ENCODE data around the gene C11orf71.
A peak's percentile ranks its signal among the peaks of the same experiment; 100 is the strongest.

C11orf71 gene

DNA sequence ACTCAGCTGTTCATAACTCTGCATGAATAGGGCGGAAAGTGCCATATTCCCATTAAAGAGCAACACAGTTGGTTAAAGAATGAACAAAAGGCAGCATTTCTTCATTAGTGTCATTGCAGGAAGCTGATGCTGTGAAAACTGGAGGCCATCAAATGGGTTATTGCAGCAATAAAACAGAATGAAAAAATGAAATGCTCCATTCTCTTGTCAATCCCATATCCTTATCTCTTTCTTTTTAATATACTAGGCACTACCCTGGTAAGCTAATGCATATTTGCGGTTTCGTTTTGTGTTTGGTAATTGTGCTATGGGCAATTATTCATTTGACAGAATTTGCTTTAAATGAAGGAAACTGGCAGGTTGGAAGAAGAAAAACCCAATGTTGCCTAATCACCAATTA, 25.3 kb downstream of the C11orf71 start:
- Histone ChIP-seq H3K9me3 (ENCODE audit: insufficient read depth, low read depth, low read length) (no peaks in the 10 kb centered on the region), H3K9ac (ENCODE audit: low read length) (no peak overlapping the region), H2BK12ac (ENCODE audit: low read length) (no peak overlapping the region), H3K4me1 (ENCODE audit: control insufficient read depth in 1 of 2, insufficient read depth in 2 of 2, low read length in 2 of 2) (peaks cover 4 to 6% of the 10 kb centered on the region in 2 experiments), H2BK5ac (ENCODE audit: low read depth, low read length, poor library complexity) (no peak overlapping the region), H3K27me3 (ENCODE audit: insufficient read depth, low read length) (no peaks in the 10 kb centered on the region), H2BK120ac (ENCODE audit: insufficient read depth, low read length, poor library complexity) (no peak overlapping the region), H3K14ac (ENCODE audit: low read length) (no peak overlapping the region), H3K4ac (ENCODE audit: low read depth, low read length) (no peak overlapping the region), H2AFZ (ENCODE audit: insufficient read depth, low read length, poor library complexity) (no peak overlapping the region), H4K12ac (ENCODE audit: low read depth, low read length) (no peak overlapping the region), H4K8ac (ENCODE audit: low read depth, low read length) (no peak overlapping the region), H3K18ac (ENCODE audit: low read length) (no peak overlapping the region), H3K23ac (ENCODE audit: low read length) (no peak overlapping the region), H3K27ac (ENCODE audit: low read depth, low read length) (no peak overlapping the region), H4K91ac (ENCODE audit: low read depth, low read length) (no peak overlapping the region), H3K36me3 (ENCODE audit: control insufficient read depth in 1 of 2, insufficient read depth in 2 of 2, low read length in 2 of 2) (no peaks in the 10 kb centered on the region), H2AK5ac (ENCODE audit: low read length) (no peak overlapping the region), H3K79me1 (ENCODE audit: low read length) (peaks cover 1% of the 10 kb centered on the region), H3K4me2 (ENCODE audit: low read length) (no peak overlapping the region), H3K79me2 (ENCODE audit: control insufficient read depth, insufficient read depth, low read length, poor library complexity) (no peaks in the 10 kb centered on the region), H3K4me3 (ENCODE audit: low read depth, low read length) (no peak overlapping the region)
- no CpG with 5 or more reads among the region's 3 CpGs for WGBS (ENCODE audit: extremely low coverage, insufficient coverage, insufficient read length)
- DNase-seq = no peak

DNA sequence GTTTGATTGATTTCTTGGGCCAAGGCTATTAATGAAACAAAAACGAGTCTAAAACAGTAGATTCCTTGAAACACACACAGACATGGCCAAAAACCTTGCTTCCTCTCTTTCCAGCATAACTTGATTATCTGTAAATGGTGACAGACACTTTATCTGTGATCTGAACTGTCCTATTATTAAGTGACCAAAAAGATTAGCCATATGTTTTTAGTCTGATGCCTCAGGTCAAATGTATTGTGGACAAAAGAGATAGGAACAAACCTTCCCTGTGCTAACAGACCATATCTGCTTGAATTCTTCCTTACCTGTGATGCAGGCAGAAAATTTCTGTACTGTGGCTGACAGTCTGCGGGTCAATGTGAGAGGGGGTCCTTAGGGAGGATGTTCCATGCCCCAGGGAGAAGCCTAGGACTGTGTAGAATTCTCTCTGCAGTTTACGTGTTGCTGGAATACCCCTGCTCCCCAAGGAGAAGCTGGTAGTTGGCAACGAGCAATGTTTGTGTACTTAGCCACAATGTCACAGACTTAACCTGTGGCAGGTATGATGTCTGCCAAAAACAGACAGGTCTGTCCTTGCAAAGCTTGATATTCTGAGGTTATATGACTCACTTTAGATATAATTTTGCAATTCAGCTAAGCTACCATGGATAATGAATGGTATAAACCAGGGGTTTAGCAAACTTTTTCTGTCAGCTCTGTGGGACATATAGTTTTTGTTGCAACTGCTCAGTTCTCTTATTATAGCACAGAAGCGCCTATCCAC, 31.2 kb downstream of the C11orf71 start:
- Histone ChIP-seq H3K27me3 (ENCODE audit: insufficient read depth, low read length) (no peaks in the 10 kb centered on the region), H2BK12ac (ENCODE audit: low read length) (peak overlapping the region; percentile 51), H3K23ac (ENCODE audit: low read length) (no peak overlapping the region), H4K91ac (ENCODE audit: low read depth, low read length) (no peak overlapping the region), H3K9ac (ENCODE audit: low read length) (no peak overlapping the region), H2AK5ac (ENCODE audit: low read length) (no peak overlapping the region), H4K8ac (ENCODE audit: low read depth, low read length) (no peak overlapping the region), H2BK120ac (ENCODE audit: insufficient read depth, low read length, poor library complexity) (no peak overlapping the region), H3K9me3 (ENCODE audit: insufficient read depth, low read depth, low read length) (no peaks in the 10 kb centered on the region), H3K4me2 (ENCODE audit: low read length) (no peak overlapping the region), H3K14ac (ENCODE audit: low read length) (no peak overlapping the region), H2AFZ (ENCODE audit: insufficient read depth, low read length, poor library complexity) (no peak overlapping the region), H3K18ac (ENCODE audit: low read length) (no peak overlapping the region), H3K4me1 (ENCODE audit: control insufficient read depth in 1 of 2, insufficient read depth in 2 of 2, low read length in 2 of 2) (peaks cover 6 to 18% of the 10 kb centered on the region in 2 experiments), H2BK5ac (ENCODE audit: low read depth, low read length, poor library complexity) (no peak overlapping the region), H3K36me3 (ENCODE audit: control insufficient read depth in 1 of 2, insufficient read depth in 2 of 2, low read length in 2 of 2) (no peaks in the 10 kb centered on the region), H3K79me1 (ENCODE audit: low read length) (peaks cover 19% of the 10 kb centered on the region), H3K4ac (ENCODE audit: low read depth, low read length) (no peak overlapping the region), H3K27ac (ENCODE audit: low read depth, low read length) (no peak overlapping the region), H4K12ac (ENCODE audit: low read depth, low read length) (no peak overlapping the region), H3K79me2 (ENCODE audit: control insufficient read depth, insufficient read depth, low read length, poor library complexity) (no peaks in the 10 kb centered on the region), H3K4me3 (ENCODE audit: low read depth, low read length) (no peak overlapping the region)
- no CpG with 5 or more reads among the region's 5 CpGs for WGBS (ENCODE audit: extremely low coverage, insufficient coverage, insufficient read length)
- peak in 1 of 2 donors; percentile 59 for DNase-seq

DNA sequence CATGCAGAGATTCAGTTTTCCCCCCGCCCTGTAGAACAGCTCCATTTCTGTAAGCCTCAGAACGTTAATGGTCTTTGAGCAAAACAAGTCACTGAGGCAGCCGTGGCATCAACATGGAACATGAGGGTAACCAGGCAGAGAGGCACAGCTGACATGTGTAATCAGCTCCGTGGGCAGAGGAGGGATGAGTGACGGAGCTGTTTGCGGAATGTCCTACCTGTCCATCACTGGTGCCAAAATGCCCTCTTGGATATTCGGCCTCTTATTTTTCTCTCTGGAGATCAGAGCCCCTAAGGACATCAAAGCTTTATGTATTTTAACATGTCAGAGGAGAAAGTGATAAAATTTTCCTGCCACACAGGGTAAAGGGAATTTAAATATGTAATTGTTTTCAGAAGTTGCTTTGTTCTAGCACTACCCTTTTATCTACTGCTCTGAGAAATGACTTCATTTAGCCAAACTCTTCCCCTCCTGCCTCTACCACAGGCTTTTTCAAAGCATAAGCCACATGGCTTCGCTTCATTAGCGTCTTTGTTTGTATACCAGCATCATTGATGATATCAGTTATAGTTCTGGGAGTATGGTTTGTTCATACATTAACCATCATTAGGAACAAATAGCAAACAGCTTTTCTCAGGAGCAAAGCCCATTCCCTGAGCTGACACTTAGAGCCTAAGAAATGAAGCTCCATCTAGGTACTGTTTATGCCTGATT, 32.9 kb downstream of the C11orf71 start:
- Histone ChIP-seq H4K8ac (ENCODE audit: low read depth, low read length) (no peak overlapping the region), H2BK120ac (ENCODE audit: insufficient read depth, low read length, poor library complexity) (peak overlapping the region; percentile 28), H3K36me3 (ENCODE audit: control insufficient read depth in 1 of 2, insufficient read depth in 2 of 2, low read length in 2 of 2) (no peaks in the 10 kb centered on the region), H3K79me2 (ENCODE audit: control insufficient read depth, insufficient read depth, low read length, poor library complexity) (no peaks in the 10 kb centered on the region), H2AFZ (ENCODE audit: insufficient read depth, low read length, poor library complexity) (no peak overlapping the region), H3K14ac (ENCODE audit: low read length) (peak overlapping the region; percentile 4), H3K4me3 (ENCODE audit: low read depth, low read length) (no peak overlapping the region), H2AK5ac (ENCODE audit: low read length) (no peak overlapping the region), H4K91ac (ENCODE audit: low read depth, low read length) (peak overlapping the region; percentile 86), H2BK5ac (ENCODE audit: low read depth, low read length, poor library complexity) (peak overlapping the region; percentile 51), H3K79me1 (ENCODE audit: low read length) (peaks cover 19% of the 10 kb centered on the region), H3K18ac (ENCODE audit: low read length) (no peak overlapping the region), H3K4me1 (ENCODE audit: control insufficient read depth in 1 of 2, insufficient read depth in 2 of 2, low read length in 2 of 2) (peaks cover 6 to 18% of the 10 kb centered on the region in 2 experiments), H3K9me3 (ENCODE audit: insufficient read depth, low read depth, low read length) (no peaks in the 10 kb centered on the region), H3K23ac (ENCODE audit: low read length) (no peak overlapping the region), H2BK12ac (ENCODE audit: low read length) (peak overlapping the region; percentile 13), H3K27ac (ENCODE audit: low read depth, low read length) (peak overlapping the region; percentile 48), H4K12ac (ENCODE audit: low read depth, low read length) (no peak overlapping the region), H3K27me3 (ENCODE audit: insufficient read depth, low read length) (no peaks in the 10 kb centered on the region), H3K9ac (ENCODE audit: low read length) (no peak overlapping the region), H3K4me2 (ENCODE audit: low read length) (no peak overlapping the region), H3K4ac (ENCODE audit: low read depth, low read length) (peak overlapping the region; percentile 1)
- WGBS (ENCODE audit: extremely low coverage, insufficient coverage, insufficient read length) = no CpG with 5 or more reads among the region's 9 CpGs
- peak in 1 of 2 donors; percentile 47 for DNase-seq

DNA sequence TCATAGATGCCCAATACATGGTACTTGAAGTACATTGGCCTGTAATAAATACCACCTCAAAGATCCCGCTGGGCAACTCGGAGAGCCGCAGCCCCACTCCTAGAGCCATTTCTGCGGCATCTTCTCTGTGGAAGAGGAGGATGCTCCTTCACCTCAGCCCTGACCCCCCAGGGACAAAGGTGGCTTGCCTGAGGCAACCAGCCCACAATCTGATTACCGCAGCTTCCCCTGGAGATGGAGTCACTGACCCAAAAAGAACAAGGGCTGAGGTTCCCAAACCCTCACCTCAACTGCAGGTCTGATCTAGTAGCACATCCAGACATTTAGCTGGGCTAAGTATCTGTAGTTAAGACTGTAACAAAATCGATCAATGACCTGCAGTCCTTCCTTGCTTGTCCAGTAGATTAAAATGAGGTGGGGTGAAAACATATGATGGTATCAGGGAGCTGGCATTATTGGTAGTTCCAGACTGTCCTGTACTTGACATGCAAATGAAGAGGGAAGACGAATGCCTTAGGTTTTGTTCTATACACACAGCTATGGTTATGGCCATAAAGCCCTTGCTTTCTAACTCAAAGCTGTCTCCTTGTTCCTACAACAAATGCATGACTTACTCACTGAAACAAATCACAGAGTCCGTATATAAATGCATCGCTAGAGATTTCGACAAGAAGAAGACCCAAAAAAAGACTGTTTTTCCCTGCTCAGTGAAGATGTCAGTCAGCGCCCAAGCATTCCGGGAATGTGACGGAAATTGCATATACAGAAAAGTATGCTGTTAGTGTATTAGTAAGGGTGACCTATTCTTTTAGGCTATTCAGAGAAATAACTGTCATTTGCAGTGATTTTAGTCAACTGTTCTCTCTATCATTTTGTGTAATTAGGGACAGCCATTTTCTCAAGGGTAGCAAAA, 33.7 kb downstream of the C11orf71 start:
- H4K8ac ChIP-seq (ENCODE audit: low read depth, low read length) = peak overlapping the region; percentile 41
- peak; percentile 48 to 83 for DNase-seq
- H4K12ac ChIP-seq (ENCODE audit: low read depth, low read length) = no peak overlapping the region
- peak overlapping the region; percentile 66 for H2AK5ac ChIP-seq (ENCODE audit: low read length)
- H3K14ac ChIP-seq (ENCODE audit: low read length) = peak overlapping the region; percentile 49
- H2AFZ ChIP-seq (ENCODE audit: insufficient read depth, low read length, poor library complexity) = no peak overlapping the region
- H3K79me2 ChIP-seq (ENCODE audit: control insufficient read depth, insufficient read depth, low read length, poor library complexity) = no peaks in the 10 kb centered on the region
- peak overlapping the region; percentile 78 for H2BK12ac ChIP-seq (ENCODE audit: low read length)
- H4K91ac ChIP-seq (ENCODE audit: low read depth, low read length) = peak overlapping the region; percentile 87
- peak overlapping the region; percentile 67 for H3K18ac ChIP-seq (ENCODE audit: low read length)
- H3K79me1 ChIP-seq (ENCODE audit: low read length) = peaks cover 22% of the 10 kb centered on the region
- H3K4me1 ChIP-seq (ENCODE audit: control insufficient read depth in 1 of 2, insufficient read depth in 2 of 2, low read length in 2 of 2) = peaks cover 6 to 18% of the 10 kb centered on the region in 2 experiments
- no peak overlapping the region for H3K4me3 ChIP-seq (ENCODE audit: low read depth, low read length)
- H2BK120ac ChIP-seq (ENCODE audit: insufficient read depth, low read length, poor library complexity) = peak overlapping the region; percentile 83
- no peaks in the 10 kb centered on the region for H3K9me3 ChIP-seq (ENCODE audit: insufficient read depth, low read depth, low read length)
- peak overlapping the region; percentile 82 for H3K27ac ChIP-seq (ENCODE audit: low read depth, low read length)
- H3K4me2 ChIP-seq (ENCODE audit: low read length) = peak overlapping the region; percentile 35
- H2BK5ac ChIP-seq (ENCODE audit: low read depth, low read length, poor library complexity) = peak overlapping the region; percentile 81
- no CpG with 5 or more reads among the region's 13 CpGs for WGBS (ENCODE audit: extremely low coverage, insufficient coverage, insufficient read length)
- H3K23ac ChIP-seq (ENCODE audit: low read length) = no peak overlapping the region
- H3K9ac ChIP-seq (ENCODE audit: low read length) = no peak overlapping the region
- no peaks in the 10 kb centered on the region for H3K36me3 ChIP-seq (ENCODE audit: control insufficient read depth in 1 of 2, insufficient read depth in 2 of 2, low read length in 2 of 2)
- no peaks in the 10 kb centered on the region for H3K27me3 ChIP-seq (ENCODE audit: insufficient read depth, low read length)
- no peak overlapping the region for H3K4ac ChIP-seq (ENCODE audit: low read depth, low read length)
